Lung (tissue), 12 donors: ENCODE data around the gene ZCCHC2. TPM values are rescaled to one million over a fixed set of nuclear protein-coding genes. Genes with fewer than 3 reads are reported as not detected.

Experiments
- ATAC-seq: fragments of 200-7000 bp; cut with Tn5 transposase; one replicate; pipeline ENCODE4 v1.9.1; 2020; ENCODE audit warnings: moderate number of reproducible peaks; ENCODE audit not compliant: insufficient read depth, low FRiP score
- DNase-seq, 3 donors: peaks; one replicate each; pipeline ENCODE4 v3.0.0-alpha.2; 2013 to 2017
- H3K27ac ChIP-seq, 2 donors: one replicate each; pipeline ENCODE4 v1.5.1; 2013; ENCODE audit warnings: mild to moderate bottlenecking in 2 of 2, moderate library complexity in 2 of 2, control low read depth in 1 of 2, inconsistent platforms in 1 of 2, low read depth in 1 of 2, low read length in 1 of 2
- H3K27me3 ChIP-seq, 3 donors: one replicate each; pipeline ENCODE4 v1.5.1; 2013; ENCODE audit warnings: low read length in 2 of 3; ENCODE audit not compliant: control insufficient read depth in 3 of 3, insufficient read depth in 3 of 3
- H3K36me3 ChIP-seq, 4 donors: one replicate each; pipeline ENCODE4 v1.5.1; 2013; ENCODE audit warnings: low read length in 4 of 4, mild to moderate bottlenecking in 1 of 4, moderate library complexity in 1 of 4; ENCODE audit not compliant: control insufficient read depth in 4 of 4, insufficient read depth in 4 of 4
- H3K4me1 ChIP-seq, 5 donors: one replicate each; pipeline ENCODE4 v1.5.1; 2013; ENCODE audit warnings: low read length in 5 of 5, mild to moderate bottlenecking in 2 of 5, moderate library complexity in 1 of 5; ENCODE audit not compliant: control insufficient read depth in 5 of 5, insufficient read depth in 5 of 5
- H3K4me3 ChIP-seq: one replicate; pipeline ENCODE4 v1.5.1; 2013; ENCODE audit warnings: mild to moderate bottlenecking, control low read depth, moderate library complexity
- H3K9ac ChIP-seq, 2 donors: one replicate each; pipeline ENCODE4 v1.5.1; 2013; ENCODE audit warnings: low read length in 2 of 2, control low read depth in 1 of 2; ENCODE audit not compliant: insufficient read depth in 1 of 2
- H3K9me3 ChIP-seq, 4 donors: one replicate each; pipeline ENCODE4 v1.5.1; 2013; ENCODE audit warnings: low read length in 3 of 4, mild to moderate bottlenecking in 1 of 4, moderate library complexity in 1 of 4; ENCODE audit not compliant: control insufficient read depth in 4 of 4, insufficient read depth in 3 of 4
- WGBS, 2 donors: extraction: QIAGEN DNeasy Blood & Tissue Kit; methylation state at CpG; one replicate each; pipeline ENCODE4 v1.1.7; 2013; 5-methylcytosine and 5-hydroxymethylcytosine counted together
- polyA plus RNA-seq, 2 donors: library from polyadenylated mRNA; stranded (reverse); fragments of 200-250 nt; gene quantifications; one replicate each; pipeline ENCODE4 v1.2.1, GENCODE V29; 2013
- total RNA-seq, 2 donors: library from RNA; depleted of rRNA in 1 of 2; stranded (reverse); fragments of >200 nt in 1 of 2; gene quantifications; one replicate each; pipeline ENCODE4 v1.2.1, GENCODE V29; 2014 to 2021
- TF ChIP-seq, protein P1 (sequence below): IDR thresholded peaks from 2 replicates; pipeline ENCODE4 v1.5.1; 2012; ENCODE audit warnings: mild to moderate bottlenecking; ENCODE audit errors: control extremely low read depth, extremely low read depth
- donor health status: control.
- donor health status: control.
- donor health status: Bipolar disorder and iron deficiency.
- donor health status: healthy.
- donor health status: DM: yes; HTN: yes; CAD: no.

The ZCCHC2 gene
- total and polyA plus RNA-seq, 4 donors, result 9.3 to 33.9 (median 18.6) TPM

DNA sequence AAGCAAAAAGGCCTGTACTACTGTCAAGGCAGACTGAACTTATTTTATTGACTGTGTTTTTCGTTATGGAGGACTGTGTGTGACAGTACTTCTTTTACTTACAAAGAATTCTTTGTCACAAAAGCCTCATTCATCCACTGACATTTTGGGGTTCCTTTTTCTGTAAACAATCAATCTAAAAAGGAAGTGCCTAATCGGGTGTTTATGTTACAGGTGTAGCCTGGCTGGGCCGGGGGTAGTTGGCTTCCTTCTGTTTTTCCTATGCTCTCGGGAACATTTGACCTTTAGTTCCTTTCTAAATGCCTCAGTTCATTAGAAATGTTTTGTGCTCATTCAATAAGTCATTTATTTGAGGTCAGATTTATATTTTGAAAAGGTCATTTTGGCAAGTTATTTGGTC, 8.3 kb downstream of the ZCCHC2 start:
- no peaks in the 10 kb centered on the region for H3K36me3 ChIP-seq
- no peaks in the 10 kb centered on the region for H3K9me3 ChIP-seq
- TF ChIP-seq, protein P1, sequence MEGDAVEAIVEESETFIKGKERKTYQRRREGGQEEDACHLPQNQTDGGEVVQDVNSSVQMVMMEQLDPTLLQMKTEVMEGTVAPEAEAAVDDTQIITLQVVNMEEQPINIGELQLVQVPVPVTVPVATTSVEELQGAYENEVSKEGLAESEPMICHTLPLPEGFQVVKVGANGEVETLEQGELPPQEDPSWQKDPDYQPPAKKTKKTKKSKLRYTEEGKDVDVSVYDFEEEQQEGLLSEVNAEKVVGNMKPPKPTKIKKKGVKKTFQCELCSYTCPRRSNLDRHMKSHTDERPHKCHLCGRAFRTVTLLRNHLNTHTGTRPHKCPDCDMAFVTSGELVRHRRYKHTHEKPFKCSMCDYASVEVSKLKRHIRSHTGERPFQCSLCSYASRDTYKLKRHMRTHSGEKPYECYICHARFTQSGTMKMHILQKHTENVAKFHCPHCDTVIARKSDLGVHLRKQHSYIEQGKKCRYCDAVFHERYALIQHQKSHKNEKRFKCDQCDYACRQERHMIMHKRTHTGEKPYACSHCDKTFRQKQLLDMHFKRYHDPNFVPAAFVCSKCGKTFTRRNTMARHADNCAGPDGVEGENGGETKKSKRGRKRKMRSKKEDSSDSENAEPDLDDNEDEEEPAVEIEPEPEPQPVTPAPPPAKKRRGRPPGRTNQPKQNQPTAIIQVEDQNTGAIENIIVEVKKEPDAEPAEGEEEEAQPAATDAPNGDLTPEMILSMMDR, result no peak
- no peaks in the 10 kb centered on the region for H3K27me3 ChIP-seq
- H3K4me1 ChIP-seq, result peaks cover 2 to 15% (median 10%) of the 10 kb centered on the region in 5 donors
- no peak overlapping the region for H3K9ac ChIP-seq
- DNase-seq (no peak), ATAC-seq (no peak)
- WGBS, 2 donors, result 20 to 49% methylated on average over 4 of the region's 4 CpGs
- no peak overlapping the region for H3K4me3 ChIP-seq
- no peak overlapping the region for H3K27ac ChIP-seq

DNA sequence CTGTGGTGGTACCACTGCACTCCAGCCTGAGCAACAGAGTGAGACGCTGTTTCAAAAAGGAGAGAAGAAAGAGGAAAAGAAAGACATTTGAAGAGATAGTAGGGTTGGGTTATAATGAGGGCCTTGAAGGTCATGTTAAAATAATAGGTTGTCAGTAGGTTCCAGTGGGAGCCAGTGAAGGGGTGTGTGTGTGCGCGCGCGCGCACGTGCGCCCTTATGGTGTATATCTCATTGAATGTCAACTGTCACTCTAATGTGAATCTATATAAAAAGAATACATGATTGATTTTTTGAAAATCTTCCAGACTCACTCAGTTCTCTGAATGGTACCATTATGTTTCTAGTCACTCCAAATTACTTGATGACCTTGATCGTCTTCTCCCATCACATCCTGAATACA, 9.1 kb downstream of the ZCCHC2 start:
- no peaks in the 10 kb centered on the region for H3K9me3 ChIP-seq
- no peaks in the 10 kb centered on the region for H3K36me3 ChIP-seq
- TF ChIP-seq, protein P1, result no peak
- ATAC-seq (no peak), DNase-seq (no peak)
- no peak overlapping the region for H3K27ac ChIP-seq
- H3K4me3 ChIP-seq, result no peak overlapping the region
- 97 to 99% methylated on average over 9 of the region's 9 CpGs for WGBS, 2 donors
- H3K9ac ChIP-seq, result no peak overlapping the region
- peaks cover 0 to 15% (median 9%) of the 10 kb centered on the region in 5 donors for H3K4me1 ChIP-seq
- H3K27me3 ChIP-seq, result no peaks in the 10 kb centered on the region

DNA sequence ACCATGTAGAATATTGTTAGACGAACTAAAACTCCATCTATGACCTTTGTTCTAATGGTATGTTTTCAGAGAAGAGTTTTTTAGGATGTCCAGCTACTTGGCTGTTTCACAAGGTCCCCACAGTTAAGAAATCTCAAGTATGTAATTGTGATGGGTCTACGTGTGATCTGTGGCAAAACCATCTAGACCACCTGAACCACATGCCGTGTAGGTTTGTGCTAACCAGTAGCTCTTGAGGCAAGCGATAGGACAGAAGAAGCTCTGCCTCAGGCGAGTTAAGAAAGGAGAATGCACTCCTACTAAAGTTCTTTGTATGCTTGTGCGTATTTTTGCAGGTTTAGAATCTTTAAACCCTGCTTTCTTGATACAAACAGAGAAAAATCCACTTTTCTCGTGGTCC, 13.2 kb downstream of the ZCCHC2 start:
- DNase-seq (no peak), ATAC-seq (no peak)
- peaks cover 0 to 5% (median 0%) of the 10 kb centered on the region in 4 donors for H3K36me3 ChIP-seq
- TF ChIP-seq, protein P1, result no peak
- H3K4me3 ChIP-seq, result no peak overlapping the region
- H3K9ac ChIP-seq, result no peak overlapping the region
- peaks cover 0 to 14% (median 0%) of the 10 kb centered on the region in 5 donors for H3K4me1 ChIP-seq
- no peaks in the 10 kb centered on the region for H3K27me3 ChIP-seq
- no peak overlapping the region for H3K27ac ChIP-seq
- no peaks in the 10 kb centered on the region for H3K9me3 ChIP-seq
- 82 to 92% methylated on average over 7 of the region's 7 CpGs for WGBS, 2 donors
